Measurements from ENCODE around the gene HECA.

HECA gene

GRCh38 chr6:139134817-139135577, at the start of gene HECA:
Gene HECA (plus strand): TSS chr6:139135080. CDS start chr6:139135397, 317 bp downstream.
- TF ChIP-seq CTCF (IDR thresholded peaks at IDR 0.05; ENCODE audit: unreplicated experiment in 3 of 3), result no peak

GRCh38 chr6:139091826-139092225, 43.1 kb upstream of the HECA start:
- peaks cover 9% of the 10 kb centered on the region for H3K9me3 Mint-ChIP-seq
- no peaks in the 10 kb centered on the region for H3K27me3 Mint-ChIP-seq (ENCODE audit: low read depth)

More at GRCh38 chr6:139134817-139135577, at the start of gene HECA:
- Mint-ChIP-seq H3K36me3 (ENCODE audit: low read depth) (no peaks in the 10 kb centered on the region), H3K27me3 (ENCODE audit: low read depth) (no peaks in the 10 kb centered on the region), H3K9me3 (no peaks in the 10 kb centered on the region), H3K4me1 (peaks cover 44% of the 10 kb centered on the region), H3K4me3 (peak within 1 kb of the TSS; percentile 92 to 96 (median 95)), H3K27ac (peak within 1 kb of the TSS; percentile 73 to 96 (median 83))

GRCh38 chr6:139099984-139100383, 34.9 kb upstream of the HECA start:
- no peak for TF ChIP-seq CTCF (IDR thresholded peaks at IDR 0.05; ENCODE audit: unreplicated experiment in 3 of 3)
- Mint-ChIP-seq H3K4me1 (no peaks in the 10 kb centered on the region), H3K27ac (no peak overlapping the region), H3K36me3 (ENCODE audit: low read depth) (no peaks in the 10 kb centered on the region), H3K27me3 (ENCODE audit: low read depth) (no peaks in the 10 kb centered on the region), H3K9me3 (peaks cover 9% of the 10 kb centered on the region), H3K4me3 (no peak overlapping the region)

More at GRCh38 chr6:139091826-139092225, 43.1 kb upstream of the HECA start:
- no peak overlapping the region for H3K27ac Mint-ChIP-seq
- TF ChIP-seq CTCF (IDR thresholded peaks at IDR 0.05; ENCODE audit: unreplicated experiment in 3 of 3), result no peak
- H3K36me3 Mint-ChIP-seq (ENCODE audit: low read depth), result no peaks in the 10 kb centered on the region
- H3K4me3 Mint-ChIP-seq, result no peak overlapping the region
- no peaks in the 10 kb centered on the region for H3K4me1 Mint-ChIP-seq

GRCh38 chr6:139107051-139107450, 27.8 kb upstream of the HECA start:
- TF ChIP-seq CTCF (IDR thresholded peaks at IDR 0.05; ENCODE audit: unreplicated experiment in 3 of 3), result no peak
- H3K4me3 Mint-ChIP-seq, result no peak overlapping the region
- no peak overlapping the region for H3K27ac Mint-ChIP-seq
- no peaks in the 10 kb centered on the region for H3K4me1 Mint-ChIP-seq
- no peaks in the 10 kb centered on the region for H3K36me3 Mint-ChIP-seq (ENCODE audit: low read depth)
- peaks cover 12% of the 10 kb centered on the region for H3K9me3 Mint-ChIP-seq
- H3K27me3 Mint-ChIP-seq (ENCODE audit: low read depth), result no peaks in the 10 kb centered on the region

GRCh38 chr6:139108378-139108777, 26.5 kb upstream of the HECA start:
- TF ChIP-seq CTCF (IDR thresholded peaks at IDR 0.05; ENCODE audit: unreplicated experiment in 3 of 3), result no peak
- H3K36me3 Mint-ChIP-seq (ENCODE audit: low read depth), result no peaks in the 10 kb centered on the region
- H3K4me3 Mint-ChIP-seq, result no peak overlapping the region
- H3K27me3 Mint-ChIP-seq (ENCODE audit: low read depth), result no peaks in the 10 kb centered on the region
- H3K27ac Mint-ChIP-seq, result no peak overlapping the region
- peaks cover 9% of the 10 kb centered on the region for H3K9me3 Mint-ChIP-seq
- H3K4me1 Mint-ChIP-seq, result peaks cover 4% of the 10 kb centered on the region

GRCh38 chr6:139109558-139109957, 25.3 kb upstream of the HECA start:
- Mint-ChIP-seq H3K4me3 (no peak overlapping the region), H3K27ac (no peak overlapping the region), H3K9me3 (peaks cover 3% of the 10 kb centered on the region)

More at GRCh38 chr6:139109558-139109957, 25.3 kb upstream of the HECA start:
- H3K36me3 Mint-ChIP-seq (ENCODE audit: low read depth), result no peaks in the 10 kb centered on the region
- H3K27me3 Mint-ChIP-seq (ENCODE audit: low read depth), result no peaks in the 10 kb centered on the region
- H3K4me1 Mint-ChIP-seq, result peaks cover 8% of the 10 kb centered on the region
- TF ChIP-seq CTCF (IDR thresholded peaks at IDR 0.05; ENCODE audit: unreplicated experiment in 3 of 3), result no peak

All from nephron (organoid).